EH (cell line): ENCODE measurements around the gene ENG.
"Not testable (repeated sequence)": the region's sequence is repeated elsewhere in the genome, so short reads cannot be mapped to it uniquely, and the experiment has no call there.

Source experiments
- DNase-seq: peaks from one replicate; pipeline ENCODE4 v3.0.0-alpha.2; 2015; ENCODE audit warnings: low read depth

Gene ENG

GRCh38 chr9:127878652-127879390 lies 24.4 kb upstream of the ENG start:
- no peak for DNase-seq

- peak; percentile 20 for DNase-seq
Measured at GRCh38 chr9:127878001-127878651, 23.7 kb upstream of the ENG start.

DNA sequence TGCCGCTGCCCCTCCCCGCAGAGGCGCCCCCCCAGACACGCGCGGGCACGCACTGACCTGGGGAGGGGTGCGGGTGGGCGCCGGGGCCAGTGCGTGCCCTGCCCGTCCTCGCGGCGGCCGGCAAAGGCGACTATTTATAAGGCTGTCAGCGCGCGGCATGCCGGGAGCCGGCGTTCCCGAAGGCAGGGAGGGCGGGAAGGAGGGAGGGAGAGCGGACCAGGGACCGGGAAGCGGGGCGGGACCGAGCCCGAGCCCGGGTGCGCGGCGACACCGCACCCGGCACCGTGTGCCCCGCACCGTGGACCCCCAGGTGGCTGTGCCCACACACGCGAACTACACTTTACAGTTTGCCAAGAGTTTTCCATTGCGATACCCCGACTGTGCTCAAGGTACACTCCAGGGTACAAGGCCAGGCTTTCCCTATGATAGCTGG lies 23.1 kb upstream of the ENG start, which contains the start of gene AK1:
TSS of gene AK1 (minus strand) at position 110 of the 433 bp plus-strand sequence. CDS start 3,058 bp downstream, outside the sequence.
- peak; percentile 71 for DNase-seq

- DNase-seq, result peak; percentile 25
Measured at GRCh38 chr9:127876764-127877562, 22.5 kb upstream of the ENG start.

- DNase-seq, result no peak
Measured at GRCh38 chr9:127876026-127876763, 21.7 kb upstream of the ENG start.

DNA sequence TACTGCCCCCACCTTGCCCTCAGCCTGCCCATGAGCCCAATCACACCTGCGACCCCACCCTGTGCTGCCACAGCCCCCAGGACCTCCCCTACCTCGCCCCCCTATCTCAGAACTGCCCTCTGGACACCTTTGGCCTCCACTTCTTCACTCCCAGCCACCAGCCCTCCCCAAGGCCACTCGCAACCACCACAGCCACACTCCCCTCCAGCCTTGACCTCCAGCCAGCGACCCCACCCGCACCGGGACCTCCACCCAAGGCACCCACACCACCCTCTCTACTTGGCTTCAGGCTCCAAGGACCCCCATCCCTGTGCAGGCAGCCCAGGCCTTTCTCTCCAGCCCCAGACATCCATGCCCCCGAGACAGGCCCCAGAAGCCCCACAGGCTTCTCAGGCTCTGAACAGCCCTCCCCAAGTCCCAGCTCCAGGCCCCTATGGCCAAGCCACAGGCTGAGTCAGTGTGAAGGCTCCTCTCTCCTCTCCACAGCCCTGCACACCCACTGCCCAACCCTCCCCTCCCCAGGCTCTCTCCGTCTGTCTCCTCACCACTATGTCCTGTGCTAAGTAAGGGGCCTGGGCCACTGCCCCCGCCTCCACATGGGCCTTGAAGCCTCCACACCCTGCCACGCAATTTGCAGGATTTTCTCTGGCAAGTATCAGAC lies 21.0 kb upstream of the ENG start:
- peak; percentile 51 for DNase-seq

- no peak for DNase-seq
Measured at GRCh38 chr9:127874301-127875221, 20.1 kb upstream of the ENG start.

DNA sequence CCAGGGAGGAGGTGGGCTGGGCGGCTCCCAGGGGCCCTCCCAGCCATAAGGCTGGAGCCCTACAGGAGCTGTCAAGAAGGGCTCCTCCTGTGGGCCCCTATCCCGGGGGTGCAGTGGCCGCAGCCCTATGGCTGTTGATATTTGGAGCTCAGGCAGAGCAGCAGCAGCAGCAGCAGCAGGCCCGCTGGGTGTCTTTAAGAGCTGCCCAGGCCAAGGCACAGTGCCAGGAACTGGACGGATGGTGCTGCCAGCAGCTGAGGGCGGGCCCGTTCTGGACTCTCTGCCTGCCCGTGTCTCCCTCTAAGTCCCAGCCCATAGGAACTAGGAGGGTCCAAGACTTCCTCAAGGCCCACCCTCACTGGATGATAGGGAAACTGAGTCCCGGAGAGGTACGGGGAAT lies 19.4 kb upstream of the ENG start:
- DNase-seq, result peak; percentile 21

GRCh38 chr9:127873223-127873691 lies 18.8 kb upstream of the ENG start:
- no peak for DNase-seq

- DNase-seq, result no peak
Measured at GRCh38 chr9:127872369-127873222, 18.1 kb upstream of the ENG start.

- no peak for DNase-seq
Measured at GRCh38 chr9:127871531-127871930, 17.1 kb upstream of the ENG start.

- DNase-seq, result no peak
Measured at GRCh38 chr9:127870887-127871286, 16.4 kb upstream of the ENG start.

GRCh38 chr9:127870153-127870491 lies 15.7 kb upstream of the ENG start:
- DNase-seq, result not testable (repeated sequence)

GRCh38 chr9:127869310-127870152 lies 15.1 kb upstream of the ENG start:
- DNase-seq, result peak; percentile 83

DNA sequence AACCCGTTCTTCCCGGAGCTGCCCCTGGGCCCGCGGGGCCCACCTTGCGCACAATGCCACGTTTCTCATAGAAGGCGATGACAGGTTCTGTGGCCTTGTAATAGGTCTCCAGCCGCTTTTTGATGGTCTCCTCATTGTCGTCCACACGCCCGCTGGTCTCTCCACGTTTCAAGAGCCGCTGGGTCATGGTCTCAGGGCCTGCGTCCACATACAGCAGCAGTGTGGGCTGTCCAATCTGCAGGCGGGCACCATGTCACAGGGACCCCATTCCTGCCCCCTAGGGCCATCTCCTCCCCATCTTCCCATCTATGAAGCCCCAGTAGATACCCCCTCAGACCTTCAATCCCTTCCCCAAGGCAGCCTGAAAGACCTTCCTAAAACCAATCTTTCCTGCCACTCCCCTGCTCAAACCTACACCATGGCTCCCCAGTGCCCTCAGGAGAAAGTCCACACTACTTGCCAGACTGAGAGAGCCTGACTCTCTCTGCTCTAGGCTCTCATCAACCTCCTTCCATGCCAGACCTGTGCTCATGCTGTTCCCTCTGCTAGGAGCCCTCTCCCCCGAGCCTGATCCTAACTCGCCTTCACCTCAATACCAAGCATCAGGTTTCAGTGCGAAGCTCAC lies 13.9 kb upstream of the ENG start:
- no peak for DNase-seq

- DNase-seq, result no peak
Measured at GRCh38 chr9:127867356-127868277, 13.2 kb upstream of the ENG start.

DNA sequence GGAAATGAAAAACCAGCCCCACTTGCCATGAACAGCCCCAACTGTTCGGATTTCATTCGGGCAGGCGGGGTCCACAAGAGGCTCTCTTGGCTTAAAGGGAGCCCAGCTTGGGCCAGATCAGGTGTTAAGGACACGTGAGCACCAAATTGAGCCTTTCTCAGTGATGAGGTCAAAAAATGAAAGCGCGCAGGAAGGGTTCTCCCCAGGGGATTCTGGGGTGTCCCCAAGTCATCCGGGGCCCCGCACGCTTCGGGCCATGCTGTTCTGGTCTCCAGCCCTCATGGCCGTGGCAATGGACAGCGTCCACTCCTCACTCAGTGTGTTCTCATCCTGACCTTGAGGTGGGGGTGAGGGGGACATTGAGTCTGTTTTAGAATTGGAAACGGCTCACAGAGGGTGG lies 12.1 kb upstream of the ENG start:
- DNase-seq, result no peak
